Stomach smooth muscle (tissue), 2 donors: ENCODE results near the gene TMEM40.

Source experiments
- H3K27ac ChIP-seq: one replicate; pipeline ENCODE4 v1.7.0; 2013; ENCODE audit warnings: mild to moderate bottlenecking, low read length, inconsistent platforms
- H3K27me3 ChIP-seq, 2 donors: one replicate each; pipeline ENCODE4 v1.7.0; 2013; ENCODE audit warnings: low read length in 2 of 2; ENCODE audit not compliant: insufficient read depth in 2 of 2, control insufficient read depth in 1 of 2
- H3K36me3 ChIP-seq, 2 donors: one replicate each; pipeline ENCODE4 v1.7.0; 2013; ENCODE audit warnings: low read length in 2 of 2; ENCODE audit not compliant: control insufficient read depth in 2 of 2, insufficient read depth in 2 of 2
- H3K4me1 ChIP-seq: one replicate; pipeline ENCODE4 v1.7.0; 2013; ENCODE audit warnings: low read length; ENCODE audit not compliant: control insufficient read depth, insufficient read depth
- H3K4me3 ChIP-seq, 2 donors: one replicate each; pipeline ENCODE4 v1.7.0; 2013; ENCODE audit warnings: low read length in 2 of 2
- H3K9ac ChIP-seq, 2 donors: one replicate each; pipeline ENCODE4 v1.7.0; 2013; ENCODE audit warnings: low read length in 2 of 2, mild to moderate bottlenecking in 1 of 2
- H3K9me3 ChIP-seq, 2 donors: one replicate each; pipeline ENCODE4 v1.7.0; 2013; ENCODE audit warnings: low read length in 2 of 2; ENCODE audit not compliant: control insufficient read depth in 2 of 2
- donor health status: healthy.
- donor health status: Pancreatic carcinoma.

Gene TMEM40

GRCh38 chr3:12750658-12751071 lies 8.4 kb downstream of the TMEM40 start:
- Histone ChIP-seq H3K36me3 (no peaks in the 10 kb centered on the region), H3K9ac (no peak overlapping the region), H3K27me3 (no peaks in the 10 kb centered on the region), H3K4me1 (peaks cover 7% of the 10 kb centered on the region), H3K9me3 (no peaks in the 10 kb centered on the region), H3K4me3 (no peak overlapping the region), H3K27ac (peak overlapping the region; percentile 18)

DNA sequence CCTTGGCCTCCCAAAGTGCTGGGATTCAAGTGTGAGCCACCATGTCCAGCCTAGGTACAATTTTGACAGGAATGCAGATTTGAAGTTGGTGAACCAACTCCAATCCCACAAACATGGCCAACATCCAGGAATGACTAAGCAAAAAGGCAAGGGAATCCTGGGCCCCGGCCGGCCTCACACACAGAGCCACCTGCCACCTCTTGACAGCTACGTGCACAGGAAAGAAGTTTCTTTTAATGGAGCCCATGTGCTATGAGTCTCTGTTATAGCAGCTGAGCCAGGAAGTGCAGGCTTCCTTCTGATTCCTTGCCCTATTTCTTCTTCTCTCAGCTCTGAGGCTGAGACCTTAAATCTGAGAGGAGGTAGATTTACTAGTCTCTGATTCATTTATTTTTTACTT lies 8.8 kb downstream of the TMEM40 start:
- Histone ChIP-seq H3K27ac (peak overlapping the region; percentile 18), H3K27me3 (no peaks in the 10 kb centered on the region), H3K36me3 (no peaks in the 10 kb centered on the region), H3K9ac (no peak overlapping the region), H3K9me3 (no peaks in the 10 kb centered on the region), H3K4me1 (peaks cover 7% of the 10 kb centered on the region), H3K4me3 (no peak overlapping the region)

- Histone ChIP-seq H3K27ac (no peak overlapping the region), H3K9me3 (no peaks in the 10 kb centered on the region), H3K27me3 (no peaks in the 10 kb centered on the region), H3K9ac (no peak overlapping the region), H3K36me3 (no peaks in the 10 kb centered on the region), H3K4me1 (peaks cover 7% of the 10 kb centered on the region), H3K4me3 (no peak overlapping the region)
These were observed 10.6 kb downstream of the TMEM40 start for GRCh38 chr3:12748477-12748876.

- H3K36me3 ChIP-seq, result no peaks in the 10 kb centered on the region
- H3K9me3 ChIP-seq, result no peaks in the 10 kb centered on the region
- H3K4me3 ChIP-seq, result no peak overlapping the region
- H3K27me3 ChIP-seq, result no peaks in the 10 kb centered on the region
- H3K27ac ChIP-seq, result no peak overlapping the region
- peaks cover 7% of the 10 kb centered on the region for H3K4me1 ChIP-seq
- no peak overlapping the region for H3K9ac ChIP-seq
These were observed 12.6 kb downstream of the TMEM40 start for GRCh38 chr3:12746419-12746818.

DNA sequence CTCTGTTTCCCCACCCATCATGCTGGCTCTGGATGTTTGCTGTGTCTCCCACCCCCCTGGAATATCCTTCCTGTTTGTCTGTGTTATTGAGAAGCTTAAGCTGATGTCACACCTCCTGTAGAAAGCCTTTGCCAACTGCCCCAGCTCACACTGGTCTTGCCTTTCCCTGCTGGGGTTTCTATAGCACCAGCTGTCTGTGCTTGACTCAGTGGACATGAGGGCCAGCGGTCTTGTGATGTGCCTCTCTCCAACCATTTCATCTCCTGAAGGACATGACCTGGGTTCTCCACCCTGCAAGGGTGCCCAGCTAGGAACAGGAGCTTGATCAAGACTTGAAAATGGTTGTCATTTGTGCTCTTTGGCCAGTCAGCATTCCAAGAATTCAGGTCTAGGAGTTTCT lies 14.7 kb downstream of the TMEM40 start:
- Histone ChIP-seq H3K27ac (no peak overlapping the region), H3K36me3 (no peaks in the 10 kb centered on the region)

GRCh38 chr3:12743583-12743982 lies 15.5 kb downstream of the TMEM40 start:
- H3K27ac ChIP-seq, result no peak overlapping the region
- no peak overlapping the region for H3K4me3 ChIP-seq
- H3K4me1 ChIP-seq, result no peaks in the 10 kb centered on the region
- H3K27me3 ChIP-seq, result peaks cover 0 to 2% of the 10 kb centered on the region in 2 donors
- no peaks in the 10 kb centered on the region for H3K36me3 ChIP-seq
- no peak overlapping the region for H3K9ac ChIP-seq
- no peaks in the 10 kb centered on the region for H3K9me3 ChIP-seq

More for the DNA sequence above, 14.7 kb downstream of the TMEM40 start:
- Histone ChIP-seq H3K9me3 (no peaks in the 10 kb centered on the region), H3K27me3 (peaks cover 0 to 2% of the 10 kb centered on the region in 2 donors), H3K9ac (no peak overlapping the region), H3K4me3 (no peak overlapping the region), H3K4me1 (no peaks in the 10 kb centered on the region)

DNA sequence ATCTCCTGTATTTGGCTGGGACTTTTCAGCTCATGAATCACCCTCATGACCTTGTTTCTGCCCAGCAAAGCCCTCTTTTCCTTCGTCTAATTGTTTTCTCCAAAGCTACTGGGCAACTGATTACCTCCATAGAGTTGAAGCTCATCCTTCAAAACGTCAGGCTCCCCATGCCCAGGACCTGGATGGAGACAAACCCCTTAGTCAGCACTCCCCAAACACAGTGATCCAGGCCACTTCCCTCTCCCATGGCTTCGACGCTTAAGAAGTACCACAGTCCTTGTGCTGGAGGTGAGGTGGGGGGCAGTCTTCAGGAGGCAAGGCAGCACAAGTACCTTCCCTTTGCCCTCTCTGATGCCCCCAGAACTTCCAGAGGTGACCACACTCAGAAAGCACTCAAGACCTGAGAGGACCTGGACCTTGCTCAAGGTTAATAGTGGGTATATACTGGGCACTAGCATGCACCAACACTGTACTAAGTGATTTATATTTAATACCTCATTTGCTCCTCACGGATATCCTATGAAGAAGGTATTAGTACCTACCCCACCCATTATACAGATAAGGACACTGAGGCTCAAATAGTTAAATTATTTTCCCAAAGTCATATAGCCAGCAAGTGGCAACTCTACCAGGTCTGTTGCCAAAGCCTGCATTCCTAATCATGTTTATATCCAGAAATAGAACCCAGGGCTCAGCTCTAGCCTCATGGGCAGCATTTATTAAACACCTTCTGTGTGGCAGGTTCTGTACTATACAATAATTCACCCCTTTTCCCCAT lies 16.5 kb downstream of the TMEM40 start:
- Histone ChIP-seq H3K4me3 (no peak overlapping the region), H3K9me3 (no peaks in the 10 kb centered on the region), H3K27me3 (peaks cover 0 to 2% of the 10 kb centered on the region in 2 donors), H3K27ac (no peak overlapping the region), H3K9ac (no peak overlapping the region), H3K4me1 (no peaks in the 10 kb centered on the region), H3K36me3 (no peaks in the 10 kb centered on the region)

GRCh38 chr3:12741209-12741608 lies 17.9 kb downstream of the TMEM40 start:
- Histone ChIP-seq H3K9me3 (no peaks in the 10 kb centered on the region), H3K27me3 (peaks cover 0 to 2% of the 10 kb centered on the region in 2 donors), H3K4me3 (no peak overlapping the region), H3K27ac (no peak overlapping the region), H3K36me3 (no peaks in the 10 kb centered on the region), H3K9ac (no peak overlapping the region), H3K4me1 (no peaks in the 10 kb centered on the region)

GRCh38 chr3:12737833-12738232 lies 21.2 kb downstream of the TMEM40 start:
- H3K9ac ChIP-seq, result no peak overlapping the region
- no peaks in the 10 kb centered on the region for H3K9me3 ChIP-seq
- H3K27me3 ChIP-seq, result peaks cover 0 to 2% of the 10 kb centered on the region in 2 donors
- no peak overlapping the region for H3K4me3 ChIP-seq
- no peak overlapping the region for H3K27ac ChIP-seq
- H3K36me3 ChIP-seq, result no peaks in the 10 kb centered on the region
- H3K4me1 ChIP-seq, result no peaks in the 10 kb centered on the region

- Histone ChIP-seq H3K9ac (no peak overlapping the region), H3K27me3 (peaks cover 0 to 2% of the 10 kb centered on the region in 2 donors), H3K4me1 (no peaks in the 10 kb centered on the region), H3K36me3 (no peaks in the 10 kb centered on the region), H3K27ac (no peak overlapping the region), H3K9me3 (no peaks in the 10 kb centered on the region), H3K4me3 (no peak overlapping the region)
These were observed 21.7 kb downstream of the TMEM40 start for GRCh38 chr3:12737319-12737718.

GRCh38 chr3:12734960-12735359 lies 24.1 kb downstream of the TMEM40 start:
- Histone ChIP-seq H3K36me3 (no peaks in the 10 kb centered on the region), H3K27ac (no peak overlapping the region), H3K4me3 (no peak overlapping the region), H3K9me3 (no peaks in the 10 kb centered on the region), H3K9ac (no peak overlapping the region), H3K4me1 (no peaks in the 10 kb centered on the region), H3K27me3 (no peaks in the 10 kb centered on the region)
